ENCODE data around the gene BCDIN3D. TPM values are rescaled to one million over a fixed set of nuclear protein-coding genes. Genes with fewer than 3 reads are reported as not detected.

BCDIN3D gene
- total RNA-seq, 4 donors from 2014 or later, result 3.7 to 5.9 (median 4.5) TPM

GRCh38 chr12:49825971-49826421, 16.9 kb downstream of the BCDIN3D start:
- Histone ChIP-seq H3K9me3 (no peaks in the 10 kb centered on the region), H3K27ac (peak overlapping the region; percentile 89), H3K36me3 (no peaks in the 10 kb centered on the region), H3K4me3 (peak overlapping the region; percentile 6), H3K27me3 (no peaks in the 10 kb centered on the region), H3K4me1 (peaks cover 63% of the 10 kb centered on the region)
- DNase-seq (ENCODE audit: low spot score in 2 of 2), result peak in 1 of 2 donors; percentile 64
- WGBS, result 18% methylated on average over 2 of the region's 4 CpGs
- TF ChIP-seq POLR2A (IDR thresholded peaks at IDR 0.05), result no peak
- TF ChIP-seq POLR2AphosphoS5 (IDR thresholded peaks at IDR 0.05), result no peak
- no peak for TF ChIP-seq CTCF (IDR thresholded peaks at IDR 0.05)
- TF ChIP-seq EP300 (IDR thresholded peaks at IDR 0.05), result no peak

GRCh38 chr12:49825360-49825970, 17.4 kb downstream of the BCDIN3D start:
- H3K4me3 ChIP-seq, result peak overlapping the region; percentile 6
- H3K27me3 ChIP-seq, result no peaks in the 10 kb centered on the region
- peak overlapping the region; percentile 89 for H3K27ac ChIP-seq
- no peak for TF ChIP-seq CTCF (IDR thresholded peaks at IDR 0.05)
- TF ChIP-seq POLR2A (IDR thresholded peaks at IDR 0.05), result no peak
- TF ChIP-seq EP300 (IDR thresholded peaks at IDR 0.05), result no peak
- no peak for TF ChIP-seq POLR2AphosphoS5 (IDR thresholded peaks at IDR 0.05)
- WGBS, result 27% methylated on average over 5 of the region's 5 CpGs
- no peaks in the 10 kb centered on the region for H3K9me3 ChIP-seq
- peaks cover 68% of the 10 kb centered on the region for H3K4me1 ChIP-seq
- peak in 1 of 2 donors; percentile 66 for DNase-seq (ENCODE audit: low spot score in 2 of 2)
- H3K36me3 ChIP-seq, result no peaks in the 10 kb centered on the region

GRCh38 chr12:49824895-49825294, 18.0 kb downstream of the BCDIN3D start:
- H3K4me3 ChIP-seq, result peak overlapping the region; percentile 6
- TF ChIP-seq CTCF (IDR thresholded peaks at IDR 0.05) (no peak), EP300 (IDR thresholded peaks at IDR 0.05) (no peak), POLR2A (IDR thresholded peaks at IDR 0.05) (no peak), POLR2AphosphoS5 (IDR thresholded peaks at IDR 0.05) (no peak)
- H3K4me1 ChIP-seq, result peaks cover 69% of the 10 kb centered on the region
- H3K27me3 ChIP-seq, result no peaks in the 10 kb centered on the region
- 52% methylated on average over 4 of the region's 4 CpGs for WGBS
- no peak for DNase-seq (ENCODE audit: low spot score in 2 of 2)
- H3K36me3 ChIP-seq, result no peaks in the 10 kb centered on the region
- H3K9me3 ChIP-seq, result no peaks in the 10 kb centered on the region
- H3K27ac ChIP-seq, result peak overlapping the region; percentile 89

GRCh38 chr12:49824416-49824815, 18.5 kb downstream of the BCDIN3D start:
- no peaks in the 10 kb centered on the region for H3K9me3 ChIP-seq
- H3K4me1 ChIP-seq, result peaks cover 69% of the 10 kb centered on the region
- H3K4me3 ChIP-seq, result no peak overlapping the region
- no peaks in the 10 kb centered on the region for H3K27me3 ChIP-seq
- H3K27ac ChIP-seq, result peak overlapping the region; percentile 35
- TF ChIP-seq EP300 (IDR thresholded peaks at IDR 0.05) (no peak), POLR2AphosphoS5 (IDR thresholded peaks at IDR 0.05) (no peak), CTCF (IDR thresholded peaks at IDR 0.05) (no peak), POLR2A (IDR thresholded peaks at IDR 0.05) (no peak)
- no peaks in the 10 kb centered on the region for H3K36me3 ChIP-seq
- WGBS, result 88% methylated on average over 8 of the region's 8 CpGs
- DNase-seq (ENCODE audit: low spot score in 2 of 2), result no peak

- Histone ChIP-seq H3K4me3 (no peak overlapping the region), H3K36me3 (no peaks in the 10 kb centered on the region), H3K27ac (peak overlapping the region; percentile 35), H3K9me3 (no peaks in the 10 kb centered on the region), H3K27me3 (no peaks in the 10 kb centered on the region), H3K4me1 (peaks cover 67% of the 10 kb centered on the region)
- no peak for DNase-seq (ENCODE audit: low spot score in 2 of 2)
- TF ChIP-seq POLR2A (IDR thresholded peaks at IDR 0.05) (no peak), CTCF (IDR thresholded peaks at IDR 0.05) (no peak), POLR2AphosphoS5 (IDR thresholded peaks at IDR 0.05) (no peak), EP300 (IDR thresholded peaks at IDR 0.05) (no peak)
- WGBS, result 97% methylated on average over 4 of the region's 6 CpGs
Observed at GRCh38 chr12:49823951-49824350, 19.0 kb downstream of the BCDIN3D start.

Data from suprapubic skin (tissue), 4 donors.